ENCODE data around the gene KHSRP.
"Not testable (repeated sequence)": the region's sequence is repeated elsewhere in the genome, so short reads cannot be mapped to it uniquely, and the experiment has no call there.

Gene KHSRP

GRCh38 chr19:6412447-6413091 is 12.0 kb downstream of the KHSRP start:
- H3K27ac ChIP-seq (ENCODE audit: low read depth, low read length) = no peak overlapping the region
- H3K9ac ChIP-seq (ENCODE audit: low read depth in 1 of 2, low read length in 2 of 2) = no peak overlapping the region
- H3K4me3 ChIP-seq (ENCODE audit: low read depth in 1 of 2, low read length in 2 of 2) = no peak overlapping the region

GRCh38 chr19:6412061-6412446 is 12.6 kb downstream of the KHSRP start:
- H3K4me3 ChIP-seq (ENCODE audit: low read depth in 1 of 2, low read length in 2 of 2) = no peak overlapping the region
- H3K9me3 ChIP-seq (ENCODE audit: control insufficient read depth in 1 of 2, low read length in 2 of 2) = no peaks in the 10 kb centered on the region
- H3K27ac ChIP-seq (ENCODE audit: low read depth, low read length) = no peak overlapping the region
- no peaks in the 10 kb centered on the region for H3K27me3 ChIP-seq (ENCODE audit: control insufficient read depth in 1 of 2, insufficient read depth in 2 of 2, low read length in 2 of 2)
- H3K4me1 ChIP-seq (ENCODE audit: control insufficient read depth in 1 of 2, insufficient read depth in 2 of 2, low read length in 2 of 2) = peaks cover 0 to 7% of the 10 kb centered on the region in 2 donors
- no peak overlapping the region for H3K9ac ChIP-seq (ENCODE audit: low read depth in 1 of 2, low read length in 2 of 2)
- H3K36me3 ChIP-seq (ENCODE audit: control insufficient read depth in 1 of 2, insufficient read depth in 2 of 2, low read length in 2 of 2) = peaks cover 17 to 26% of the 10 kb centered on the region in 2 donors

More at GRCh38 chr19:6412447-6413091, 12.0 kb downstream of the KHSRP start:
- Histone ChIP-seq H3K36me3 (ENCODE audit: control insufficient read depth in 1 of 2, insufficient read depth in 2 of 2, low read length in 2 of 2) (peaks cover 22 to 31% of the 10 kb centered on the region in 2 donors), H3K9me3 (ENCODE audit: control insufficient read depth in 1 of 2, low read length in 2 of 2) (no peaks in the 10 kb centered on the region), H3K27me3 (ENCODE audit: control insufficient read depth in 1 of 2, insufficient read depth in 2 of 2, low read length in 2 of 2) (no peaks in the 10 kb centered on the region), H3K4me1 (ENCODE audit: control insufficient read depth in 1 of 2, insufficient read depth in 2 of 2, low read length in 2 of 2) (peaks cover 0 to 7% of the 10 kb centered on the region in 2 donors)

- H3K36me3 ChIP-seq (ENCODE audit: control insufficient read depth in 1 of 2, insufficient read depth in 2 of 2, low read length in 2 of 2) = peaks cover 0 to 4% of the 10 kb centered on the region in 2 donors
- H3K4me1 ChIP-seq (ENCODE audit: control insufficient read depth in 1 of 2, insufficient read depth in 2 of 2, low read length in 2 of 2) = peaks cover 0 to 7% of the 10 kb centered on the region in 2 donors
- H3K9me3 ChIP-seq (ENCODE audit: control insufficient read depth in 1 of 2, low read length in 2 of 2) = no peaks in the 10 kb centered on the region
- H3K4me3 ChIP-seq (ENCODE audit: low read depth in 1 of 2, low read length in 2 of 2) = no peak overlapping the region
- no peak overlapping the region for H3K27ac ChIP-seq (ENCODE audit: low read depth, low read length)
- H3K27me3 ChIP-seq (ENCODE audit: control insufficient read depth in 1 of 2, insufficient read depth in 2 of 2, low read length in 2 of 2) = no peaks in the 10 kb centered on the region
- H3K9ac ChIP-seq (ENCODE audit: low read depth in 1 of 2, low read length in 2 of 2) = no peak overlapping the region
Observed at GRCh38 chr19:6409346-6409745, 15.3 kb downstream of the KHSRP start.

GRCh38 chr19:6406401-6406800 is 18.2 kb downstream of the KHSRP start:
- Histone ChIP-seq H3K9me3 (ENCODE audit: control insufficient read depth in 1 of 2, low read length in 2 of 2) (no peaks in the 10 kb centered on the region), H3K36me3 (ENCODE audit: control insufficient read depth in 1 of 2, insufficient read depth in 2 of 2, low read length in 2 of 2) (no peaks in the 10 kb centered on the region), H3K4me3 (ENCODE audit: low read depth in 1 of 2, low read length in 2 of 2) (no peak overlapping the region), H3K27me3 (ENCODE audit: control insufficient read depth in 1 of 2, insufficient read depth in 2 of 2, low read length in 2 of 2) (no peaks in the 10 kb centered on the region), H3K9ac (ENCODE audit: low read depth in 1 of 2, low read length in 2 of 2) (no peak overlapping the region), H3K27ac (ENCODE audit: low read depth, low read length) (no peak overlapping the region), H3K4me1 (ENCODE audit: control insufficient read depth in 1 of 2, insufficient read depth in 2 of 2, low read length in 2 of 2) (peaks cover 0 to 4% of the 10 kb centered on the region in 2 donors)

- Histone ChIP-seq H3K27ac (ENCODE audit: low read depth, low read length) (peak overlapping the region; percentile 23), H3K4me3 (ENCODE audit: low read depth in 1 of 2, low read length in 2 of 2) (peak overlapping the region; percentile 43 to 55), H3K36me3 (ENCODE audit: control insufficient read depth in 1 of 2, insufficient read depth in 2 of 2, low read length in 2 of 2) (no peaks in the 10 kb centered on the region), H3K27me3 (ENCODE audit: control insufficient read depth in 1 of 2, insufficient read depth in 2 of 2, low read length in 2 of 2) (no peaks in the 10 kb centered on the region), H3K4me1 (ENCODE audit: control insufficient read depth in 1 of 2, insufficient read depth in 2 of 2, low read length in 2 of 2) (peaks cover 0 to 4% of the 10 kb centered on the region in 2 donors), H3K9ac (ENCODE audit: low read depth in 1 of 2, low read length in 2 of 2) (peak overlapping the region; percentile 47 to 52), H3K9me3 (ENCODE audit: control insufficient read depth in 1 of 2, low read length in 2 of 2) (no peaks in the 10 kb centered on the region)
Observed at GRCh38 chr19:6402837-6403608, 21.6 kb downstream of the KHSRP start.

- peak overlapping the region; percentile 36 for H3K27ac ChIP-seq (ENCODE audit: low read depth, low read length)
- H3K36me3 ChIP-seq (ENCODE audit: control insufficient read depth in 1 of 2, insufficient read depth in 2 of 2, low read length in 2 of 2) = no peaks in the 10 kb centered on the region
- H3K4me3 ChIP-seq (ENCODE audit: low read depth in 1 of 2, low read length in 2 of 2) = peak overlapping the region; percentile 21 to 43
- no peak overlapping the region for H3K9ac ChIP-seq (ENCODE audit: low read depth in 1 of 2, low read length in 2 of 2)
- no peaks in the 10 kb centered on the region for H3K27me3 ChIP-seq (ENCODE audit: control insufficient read depth in 1 of 2, insufficient read depth in 2 of 2, low read length in 2 of 2)
- no peaks in the 10 kb centered on the region for H3K9me3 ChIP-seq (ENCODE audit: control insufficient read depth in 1 of 2, low read length in 2 of 2)
- peaks cover 0 to 4% of the 10 kb centered on the region in 2 donors for H3K4me1 ChIP-seq (ENCODE audit: control insufficient read depth in 1 of 2, insufficient read depth in 2 of 2, low read length in 2 of 2)
Observed at GRCh38 chr19:6402058-6402457, 22.6 kb downstream of the KHSRP start.

GRCh38 chr19:6400062-6400944 is 24.3 kb downstream of the KHSRP start:
- H3K9ac ChIP-seq (ENCODE audit: low read depth in 1 of 2, low read length in 2 of 2); H3K27ac ChIP-seq (ENCODE audit: low read depth, low read length); H3K9me3 ChIP-seq (ENCODE audit: control insufficient read depth in 1 of 2, low read length in 2 of 2); H3K36me3 ChIP-seq (ENCODE audit: control insufficient read depth in 1 of 2, insufficient read depth in 2 of 2, low read length in 2 of 2); H3K4me3 ChIP-seq (ENCODE audit: low read depth in 1 of 2, low read length in 2 of 2); H3K4me1 ChIP-seq (ENCODE audit: control insufficient read depth in 1 of 2, insufficient read depth in 2 of 2, low read length in 2 of 2); H3K27me3 ChIP-seq (ENCODE audit: control insufficient read depth in 1 of 2, insufficient read depth in 2 of 2, low read length in 2 of 2): not testable (repeated sequence)

GRCh38 chr19:6396305-6396704 is 28.3 kb downstream of the KHSRP start:
- no peaks in the 10 kb centered on the region for H3K27me3 ChIP-seq (ENCODE audit: control insufficient read depth in 1 of 2, insufficient read depth in 2 of 2, low read length in 2 of 2)
- no peaks in the 10 kb centered on the region for H3K9me3 ChIP-seq (ENCODE audit: control insufficient read depth in 1 of 2, low read length in 2 of 2)
- no peak overlapping the region for H3K27ac ChIP-seq (ENCODE audit: low read depth, low read length)
- H3K4me3 ChIP-seq (ENCODE audit: low read depth in 1 of 2, low read length in 2 of 2) = no peak overlapping the region
- H3K9ac ChIP-seq (ENCODE audit: low read depth in 1 of 2, low read length in 2 of 2) = no peak overlapping the region
- peaks cover 10 to 13% of the 10 kb centered on the region in 2 donors for H3K4me1 ChIP-seq (ENCODE audit: control insufficient read depth in 1 of 2, insufficient read depth in 2 of 2, low read length in 2 of 2)
- H3K36me3 ChIP-seq (ENCODE audit: control insufficient read depth in 1 of 2, insufficient read depth in 2 of 2, low read length in 2 of 2) = no peaks in the 10 kb centered on the region

- Histone ChIP-seq H3K9ac (ENCODE audit: low read depth in 1 of 2, low read length in 2 of 2) (no peak overlapping the region), H3K4me3 (ENCODE audit: low read depth in 1 of 2, low read length in 2 of 2) (no peak overlapping the region), H3K4me1 (ENCODE audit: control insufficient read depth in 1 of 2, insufficient read depth in 2 of 2, low read length in 2 of 2) (peaks cover 10 to 13% of the 10 kb centered on the region in 2 donors), H3K36me3 (ENCODE audit: control insufficient read depth in 1 of 2, insufficient read depth in 2 of 2, low read length in 2 of 2) (peaks cover 0 to 6% of the 10 kb centered on the region in 2 donors), H3K9me3 (ENCODE audit: control insufficient read depth in 1 of 2, low read length in 2 of 2) (no peaks in the 10 kb centered on the region), H3K27me3 (ENCODE audit: control insufficient read depth in 1 of 2, insufficient read depth in 2 of 2, low read length in 2 of 2) (no peaks in the 10 kb centered on the region), H3K27ac (ENCODE audit: low read depth, low read length) (no peak overlapping the region)
Observed at GRCh38 chr19:6394831-6395230, 29.8 kb downstream of the KHSRP start.
